Posterior vena cava (tissue), 2 donors: Measurements from ENCODE around the gene PNMT. TPM values are rescaled to one million over a fixed set of nuclear protein-coding genes. Genes with fewer than 3 reads are reported as not detected.
"Not testable (repeated sequence)": the region's sequence is repeated elsewhere in the genome, so short reads cannot be mapped to it uniquely, and the experiment has no call there.

ENCODE experiments used
- DNase-seq: peaks from one replicate; pipeline ENCODE4 v3.0.0-alpha.2; 2020; ENCODE audit warnings: low spot score
- intact Hi-C, 2 donors: fragments of 100-400 bp; cut with DNase I; formaldehyde crosslinking; loops; one replicate each; pipeline versions ENCODE4 v1.14.1 to v1.14.2; 2022 to 2023
- total RNA-seq, 2 donors: library from RNA; stranded (reverse); fragmentation: NEBNext Ultra II Directional; extraction: Animal tissue kit (Norgen Biotek cat#: 25700); gene quantifications; one replicate each; pipeline ENCODE4 v1.2.1, GENCODE V29; 2021
- donor health status: DM: yes; HTN: yes; CAD: no.
- donor health status: DM: yes; HTN: yes; CAD: no.

Gene PNMT
- total RNA-seq, 2 donors from 2014 or later, result 0.62 to 3.1 TPM

- intact Hi-C loops, result no loop called here
- DNase-seq, result no peak
Measured at GRCh38 chr17:39677542-39678339, 9.5 kb downstream of the PNMT start.

GRCh38 chr17:39678340-39679116, 10.3 kb downstream of the PNMT start:
- intact Hi-C loops, result no loop called here
- no peak for DNase-seq

- no peak for DNase-seq
- intact Hi-C loops, result loop anchor here in 1 of 2 donors (10.0 kb wide), 1 partner anchor 45 kb away; the partner anchor contains the start of gene STARD3
Measured at GRCh38 chr17:39679521-39680192, 11.4 kb downstream of the PNMT start.

GRCh38 chr17:39683295-39683939, 15.2 kb downstream of the PNMT start:
- DNase-seq, result no peak
- intact Hi-C loops, result loop anchor here in 1 of 2 donors (10.0 kb wide), 1 partner anchor 49 kb away; the partner anchor contains the start of gene STARD3

GRCh38 chr17:39684369-39685192, 16.3 kb downstream of the PNMT start:
- no peak for DNase-seq
- intact Hi-C loops, result loop anchor here in 1 of 2 donors (10.0 kb wide), 1 partner anchor 50 kb away; the partner anchor contains the start of gene STARD3

- no peak for DNase-seq
- intact Hi-C loops, result loop anchor here in 1 of 2 donors (10.0 kb wide), 1 partner anchor 52 kb away; the partner anchor contains the start of gene STARD3
Measured at GRCh38 chr17:39687101-39687545, 18.9 kb downstream of the PNMT start.

GRCh38 chr17:39687546-39688474, 19.6 kb downstream of the PNMT start, which contains the start of gene PGAP3:
Gene PGAP3 (minus strand): TSS chr17:39688057. CDS start chr17:39688014, 43 bp downstream.
- peak; percentile 93 for DNase-seq
- intact Hi-C loops, result loop anchor here in 1 of 2 donors (10.0 kb wide), 1 partner anchor 53 kb away; the partner anchor contains the start of gene STARD3

GRCh38 chr17:39688475-39688835, 20.2 kb downstream of the PNMT start:
- intact Hi-C loops, result loop anchor here in 1 of 2 donors (10.0 kb wide), 1 partner anchor 54 kb away; the partner anchor contains the start of gene STARD3
- no peak for DNase-seq

GRCh38 chr17:39688945-39689344, 20.7 kb downstream of the PNMT start:
- intact Hi-C loops, result loop anchor here (1.0 to 10.0 kb wide), 2 partner anchors 21 to 54 kb away; partner anchors contain the start of gene STARD3 (in 1 of the 2)
- no peak for DNase-seq

- DNase-seq, result no peak
- intact Hi-C loops, result no loop called here
Measured at GRCh38 chr17:39694593-39694992, 26.3 kb downstream of the PNMT start.

- intact Hi-C loops, result no loop called here
- DNase-seq, result no peak
Measured at GRCh38 chr17:39695089-39695474, 26.8 kb downstream of the PNMT start.

GRCh38 chr17:39696731-39697130, 28.5 kb downstream of the PNMT start:
- no peak for DNase-seq
- intact Hi-C loops, result no loop called here

GRCh38 chr17:39697961-39698360, 29.7 kb downstream of the PNMT start:
- intact Hi-C loops, result no loop called here
- no peak for DNase-seq

- intact Hi-C loops, DNase-seq: not testable (repeated sequence)
Measured at GRCh38 chr17:39699157-39699817, 31.0 kb downstream of the PNMT start.

- no peak for DNase-seq
- intact Hi-C loops, result loop anchor here in 1 of 2 donors (5.0 kb wide), 1 partner anchor 787 kb away; no protein-coding TSS in a partner anchor
Measured at GRCh38 chr17:39699818-39700147, 31.5 kb downstream of the PNMT start, which contains the start of gene ERBB2. Gene ERBB2 (plus strand): TSS chr17:39700064. CDS start chr17:39700239, 175 bp downstream.
